GM19455 (cell line): ENCODE measurements around the gene EVI2A.
"Not testable (repeated sequence)": the region's sequence is repeated elsewhere in the genome, so short reads cannot be mapped to it uniquely, and the experiment has no call there.

ENCODE experiments used
- ATAC-seq: cut with Tn5 transposase; IDR thresholded peaks from one replicate; pipeline ENCODE4 v1.9.1; 2021; ENCODE audit not compliant: unreplicated experiment

EVI2A gene, protein sequence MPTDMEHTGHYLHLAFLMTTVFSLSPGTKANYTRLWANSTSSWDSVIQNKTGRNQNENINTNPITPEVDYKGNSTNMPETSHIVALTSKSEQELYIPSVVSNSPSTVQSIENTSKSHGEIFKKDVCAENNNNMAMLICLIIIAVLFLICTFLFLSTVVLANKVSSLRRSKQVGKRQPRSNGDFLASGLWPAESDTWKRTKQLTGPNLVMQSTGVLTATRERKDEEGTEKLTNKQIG

DNA sequence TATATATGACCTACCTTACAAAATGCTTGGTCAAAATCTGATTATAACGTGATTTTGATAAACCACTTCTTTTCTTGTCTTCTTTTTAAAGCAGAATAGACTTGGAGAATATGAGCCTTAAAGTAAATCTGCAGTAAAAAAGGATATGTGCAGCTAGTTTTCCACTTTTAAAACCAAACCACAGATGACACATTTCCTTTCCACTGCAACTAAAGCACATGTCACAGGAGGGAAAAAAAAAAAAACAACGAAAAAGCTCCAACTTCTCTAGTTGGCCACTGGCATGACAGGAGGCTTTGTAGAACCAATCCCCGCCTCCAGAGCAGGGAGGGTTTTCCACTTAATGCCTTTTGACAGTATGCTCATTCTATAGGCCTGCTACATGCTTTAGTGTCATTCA is at the start of gene EVI2A:
EVI2A (minus strand) TSS at position 142 of the 400 bp plus-strand sequence. CDS start 2,609 bp downstream, outside the sequence.
- ATAC-seq: no peak

DNA sequence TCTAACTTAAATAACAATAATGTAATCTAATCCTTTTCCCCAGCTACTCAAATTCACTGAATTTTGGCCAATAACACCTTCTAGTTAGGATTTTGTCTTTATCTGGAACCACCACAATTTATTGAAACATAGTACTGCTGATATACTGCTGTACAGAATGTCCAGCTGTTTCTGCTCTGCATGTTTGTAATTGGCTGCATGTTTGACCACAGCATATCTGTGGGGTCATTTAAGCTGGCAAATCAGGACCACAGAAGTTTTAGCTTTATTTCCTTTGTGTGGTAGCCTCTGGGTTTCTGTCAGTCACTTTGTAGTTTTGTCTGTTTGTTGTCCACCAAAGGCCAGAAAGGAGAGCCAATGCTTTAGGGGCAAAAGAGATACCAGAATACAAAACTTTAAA is 47.8 kb upstream of the EVI2A start:
- ATAC-seq: no peak

GRCh38 chr17:31366088-31366487 is 44.7 kb upstream of the EVI2A start:
- ATAC-seq: no peak

- no peak for ATAC-seq
Measured at GRCh38 chr17:31364012-31364411, 42.6 kb upstream of the EVI2A start.

GRCh38 chr17:31357839-31358394 is 36.5 kb upstream of the EVI2A start:
- ATAC-seq: no peak

GRCh38 chr17:31357091-31357490 is 35.7 kb upstream of the EVI2A start:
- no peak for ATAC-seq

- no peak for ATAC-seq
Measured at GRCh38 chr17:31355935-31356334, 34.5 kb upstream of the EVI2A start.

- ATAC-seq: no peak
Measured at GRCh38 chr17:31349454-31349853, 28.0 kb upstream of the EVI2A start.

DNA sequence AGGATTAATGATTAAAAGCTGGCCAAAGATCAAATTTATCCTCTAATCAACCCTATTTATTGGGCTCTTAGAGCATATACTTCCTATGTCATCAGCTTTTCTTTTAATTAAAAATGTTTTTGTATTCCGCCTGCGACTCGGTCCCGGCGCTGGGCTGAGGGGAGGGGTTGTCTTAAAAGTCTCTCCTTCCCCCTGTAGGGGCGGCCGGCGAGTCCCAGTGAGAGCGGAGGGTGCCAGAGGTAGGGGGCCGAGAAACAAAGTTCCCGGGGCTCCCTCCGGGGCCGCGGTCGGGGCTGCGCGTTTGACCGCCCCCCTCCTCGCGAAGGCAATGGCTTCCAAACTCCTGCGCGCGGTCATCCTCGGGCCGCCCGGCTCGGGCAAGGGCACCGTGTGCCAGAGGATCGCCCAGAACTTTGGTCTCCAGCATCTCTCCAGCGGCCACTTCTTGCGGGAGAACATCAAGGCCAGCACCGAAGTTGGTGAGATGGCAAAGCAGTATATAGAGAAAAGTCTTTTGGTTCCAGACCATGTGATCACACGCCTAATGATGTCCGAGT is 23.8 kb upstream of the EVI2A start:
- ATAC-seq: not testable (repeated sequence)

- ATAC-seq: no peak
Measured at GRCh38 chr17:31339906-31340661, 18.7 kb upstream of the EVI2A start.

DNA sequence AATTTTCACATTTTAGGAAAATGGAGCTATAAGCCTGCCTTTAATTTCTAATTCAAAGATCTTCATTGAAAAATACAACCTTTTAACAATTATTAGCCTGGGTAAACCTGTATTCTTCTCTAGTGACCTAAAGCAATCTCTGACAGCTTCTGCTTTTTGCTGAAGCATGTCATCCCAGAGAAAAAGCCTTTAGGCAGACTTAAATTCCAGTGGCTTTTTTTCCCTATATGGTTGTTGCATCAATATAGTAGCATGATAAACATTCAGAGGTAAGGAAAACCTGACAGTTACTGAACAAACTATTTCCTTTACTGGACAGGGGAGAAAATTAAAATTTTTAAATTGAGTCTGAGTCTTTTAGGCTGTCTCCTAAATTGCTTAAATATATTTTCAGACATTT is 7.8 kb upstream of the EVI2A start:
- no peak for ATAC-seq

DNA sequence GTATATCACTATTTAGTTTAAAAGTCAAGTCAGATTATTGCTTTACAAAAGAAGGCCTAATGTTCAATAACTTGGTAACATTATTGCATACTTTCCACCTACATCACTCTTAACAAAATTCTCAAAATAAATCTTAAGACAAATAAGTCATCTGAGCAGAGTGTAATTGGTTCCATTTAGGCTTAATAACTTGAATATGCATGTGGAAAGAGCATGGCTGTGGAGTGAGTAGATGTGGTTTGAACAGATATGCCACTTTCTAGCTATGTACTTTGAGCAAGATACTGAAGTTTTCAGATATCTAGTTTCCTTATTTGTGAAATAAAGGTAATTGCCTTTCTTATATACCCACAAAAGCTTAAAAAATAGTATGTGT is 6.7 kb upstream of the EVI2A start:
- no peak for ATAC-seq

DNA sequence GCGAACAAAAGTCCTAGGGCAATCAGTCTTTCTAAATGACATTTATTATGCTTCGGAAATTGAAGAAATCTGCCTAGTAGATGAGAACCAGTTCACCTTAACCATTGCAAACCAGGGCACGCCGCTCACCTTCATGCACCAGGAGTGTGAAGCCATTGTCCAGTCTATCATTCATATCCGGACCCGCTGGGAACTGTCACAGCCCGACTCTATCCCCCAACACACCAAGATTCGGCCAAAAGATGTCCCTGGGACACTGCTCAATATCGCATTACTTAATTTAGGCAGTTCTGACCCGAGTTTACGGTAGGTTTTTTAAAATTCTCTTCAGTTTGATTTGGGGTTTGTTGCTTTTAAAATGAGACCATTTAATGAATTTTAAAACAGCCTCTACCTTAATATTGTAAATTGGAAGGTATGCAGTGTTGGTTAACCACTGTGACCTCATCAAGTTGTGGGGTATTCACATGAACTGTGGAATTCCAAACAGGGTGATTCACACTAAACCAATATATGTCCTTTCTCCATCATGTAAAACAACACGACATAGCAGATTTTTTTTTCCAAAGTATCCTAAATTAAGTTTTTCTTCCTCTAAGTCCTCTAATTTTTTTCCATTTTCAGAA is 6.2 kb upstream of the EVI2A start:
- no peak for ATAC-seq

GRCh38 chr17:31323551-31323950 is 2.1 kb upstream of the EVI2A start:
- ATAC-seq: no peak

- no peak for ATAC-seq
Measured at GRCh38 chr17:31321966-31322365, 544 bp upstream of the EVI2A start.

GRCh38 chr17:31320791-31321190 is 631 bp downstream of the EVI2A start:
- no peak for ATAC-seq

DNA sequence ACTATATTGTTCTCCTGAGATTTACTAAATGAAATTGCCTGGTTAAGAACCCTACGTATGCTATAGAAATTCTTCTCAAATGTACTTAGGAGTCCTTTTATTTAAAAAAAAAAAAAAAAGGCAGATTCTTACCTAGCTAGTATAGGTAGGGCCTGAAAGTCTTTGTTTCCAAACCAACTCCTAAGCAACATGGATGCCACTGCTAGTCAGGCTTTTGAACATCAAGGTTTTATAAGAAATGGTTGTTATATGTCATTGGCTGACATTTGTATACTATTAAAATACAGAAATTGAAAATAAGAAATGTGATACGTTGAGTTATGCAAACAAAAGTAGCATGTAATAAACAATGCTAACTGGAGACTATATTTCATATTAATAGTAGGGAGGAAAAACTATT is 1.2 kb downstream of the EVI2A start:
- ATAC-seq: no peak

- no peak for ATAC-seq
Measured at GRCh38 chr17:31318851-31319661, 2.4 kb downstream of the EVI2A start.

- ATAC-seq: peak; percentile 38
Measured at GRCh38 chr17:31318298-31318801, 3.1 kb downstream of the EVI2A start.

DNA sequence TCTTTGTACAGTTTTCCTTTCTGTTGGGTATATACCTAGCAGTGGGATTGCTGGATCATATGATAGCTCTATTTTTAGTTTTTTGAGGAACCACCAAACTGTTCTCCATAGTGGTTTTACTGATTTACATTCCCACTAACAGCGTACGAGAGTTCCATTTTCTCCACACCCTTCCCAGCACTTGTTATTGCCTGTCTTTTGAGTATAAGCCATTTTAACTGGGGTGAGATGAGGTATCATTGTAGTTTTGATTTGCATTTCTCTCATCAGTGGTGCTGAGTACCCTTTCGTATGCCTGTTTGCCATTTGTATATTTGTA is 6.7 kb downstream of the EVI2A start:
- ATAC-seq: no peak
